Activated CD8-positive, alpha-beta T cell treated with anti-CD3 and anti-CD28 coated beads for 36 hours (primary cell): ENCODE measurements around the gene MAU2. TPM values are rescaled to one million over a fixed set of nuclear protein-coding genes. Genes with fewer than 3 reads are reported as not detected.
A peak's percentile ranks its signal among the peaks of the same experiment; 100 is the strongest.

ENCODE experiments used
- ATAC-seq: fragments of 200-7000 bp; cut with Tn5 transposase; one replicate; pipeline ENCODE4 v1.10.0; 2021; ENCODE audit warnings: mild to moderate bottlenecking, moderate library complexity
- CTCF ChIA-PET: fragments of 350-600 bp; sonication (Branson Sonifier 250); formaldehyde crosslinking; loops from one replicate; lab custom pipeline; 2021; ENCODE audit warnings: antibody characterized with exemption; lab: Charles Lee
- POLR2A ChIA-PET: fragments of 350-600 bp; sonication (Branson Sonifier 250); formaldehyde crosslinking; loops from one replicate; lab custom pipeline; 2021; ENCODE audit warnings: antibody characterized with exemption; lab: Charles Lee
- DNase-seq: peaks from one replicate; pipeline ENCODE4 v3.0.0-alpha.2; 2020
- H3K27ac Mint-ChIP-seq: one replicate; pipeline ENCODE4 v1.8.0; 2021; ENCODE audit warnings: mild to moderate bottlenecking, mixed read lengths
- H3K27me3 Mint-ChIP-seq: one replicate; pipeline ENCODE4 v1.8.0; 2021; ENCODE audit warnings: mixed read lengths
- H3K36me3 Mint-ChIP-seq: one replicate; pipeline ENCODE4 v1.8.0; 2021; ENCODE audit warnings: low read depth, mixed read lengths
- H3K4me1 Mint-ChIP-seq: one replicate; pipeline ENCODE4 v1.8.0; 2021; ENCODE audit warnings: low read depth, mixed read lengths
- H3K4me3 Mint-ChIP-seq: one replicate; pipeline ENCODE4 v1.8.0; 2021; ENCODE audit warnings: mild to moderate bottlenecking, moderate library complexity, mixed read lengths
- H3K9me3 Mint-ChIP-seq: one replicate; pipeline ENCODE4 v1.8.0; 2021; ENCODE audit warnings: mixed read lengths
- CTCF ChIP-seq: fragments of 200-600 bp; IDR thresholded peaks from one replicate; pipeline ENCODE4 v1.8.0; 2022; ENCODE audit warnings: antibody characterized with exemption, mild to moderate bottlenecking
- intact Hi-C: fragments of 100-400 bp; cut with micrococcal nuclease; formaldehyde crosslinking; loops from one replicate; pipeline ENCODE4 v1.10.0; 2022
- total RNA-seq, 2 experiments: library from RNA; stranded (reverse); gene quantifications; one replicate each; pipeline ENCODE4 v1.2.3, GENCODE V29; 2021

Gene MAU2
- total RNA-seq, 2 experiments from 2014 or later: 38.4 to 39.4 TPM

DNA sequence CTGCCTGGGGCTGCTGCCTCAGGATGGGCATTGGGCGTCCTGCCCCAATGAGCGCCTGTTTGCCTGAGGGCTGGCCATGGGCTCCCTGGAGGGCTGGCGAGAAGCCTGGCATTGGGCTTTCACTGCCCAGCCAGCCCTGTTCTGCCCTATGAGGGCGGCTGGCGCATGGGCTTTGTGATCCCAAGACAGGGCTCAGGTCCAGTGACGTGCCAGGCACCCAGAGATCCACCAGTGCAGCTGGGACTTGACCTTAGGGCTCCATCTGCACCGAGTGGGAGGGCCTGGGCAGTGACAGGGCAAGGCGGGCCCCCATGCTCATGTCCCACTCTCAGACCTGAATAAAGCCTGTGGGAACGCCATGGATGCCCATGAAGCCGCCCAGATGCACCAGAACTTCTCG lies 34.3 kb downstream of the MAU2 start:
- intact Hi-C loops: no loop called here
- H3K4me3 Mint-ChIP-seq: no peak overlapping the region
- H3K36me3 Mint-ChIP-seq: peaks cover 12% of the 10 kb centered on the region
- no peak for TF ChIP-seq CTCF
- H3K27me3 Mint-ChIP-seq: no peaks in the 10 kb centered on the region
- no peak overlapping the region for H3K27ac Mint-ChIP-seq
- CTCF ChIA-PET: no interaction called here
- no peak for ATAC-seq
- H3K4me1 Mint-ChIP-seq: peaks cover 11% of the 10 kb centered on the region
- DNase-seq: no peak
- POLR2A ChIA-PET: interaction anchor here (0.7 kb wide), 1 partner anchor 34 kb away, joined by 3 read pairs; no protein-coding TSS in a partner anchor
- no peaks in the 10 kb centered on the region for H3K9me3 Mint-ChIP-seq

- ChIA-PET POLR2A (interaction anchor here (0.7 kb wide), 1 partner anchor 36 kb away, joined by 4 read pairs; no protein-coding TSS in a partner anchor), CTCF (no interaction called here)
- Mint-ChIP-seq H3K36me3 (peaks cover 12% of the 10 kb centered on the region), H3K4me3 (no peak overlapping the region), H3K27ac (no peak overlapping the region), H3K4me1 (peaks cover 11% of the 10 kb centered on the region), H3K27me3 (no peaks in the 10 kb centered on the region), H3K9me3 (no peaks in the 10 kb centered on the region)
- intact Hi-C loops: no loop called here
- DNase-seq: no peak
- no peak for ATAC-seq
- TF ChIP-seq CTCF: no peak
Measured at GRCh38 chr19:19355606-19356139, 35.0 kb downstream of the MAU2 start.

- Mint-ChIP-seq H3K4me3 (no peak overlapping the region), H3K36me3 (peaks cover 12% of the 10 kb centered on the region), H3K9me3 (no peaks in the 10 kb centered on the region), H3K27me3 (no peaks in the 10 kb centered on the region), H3K27ac (no peak overlapping the region), H3K4me1 (peaks cover 17% of the 10 kb centered on the region)
- ATAC-seq (no peak), DNase-seq (no peak)
- CTCF ChIA-PET: no interaction called here
- POLR2A ChIA-PET: interaction anchor here (0.7 to 1.1 kb wide), 2 partner anchors 14 to 82 kb away, joined by 3 read pairs; no protein-coding TSS in a partner anchor
- TF ChIP-seq CTCF: no peak
- intact Hi-C loops: no loop called here
Measured at GRCh38 chr19:19356500-19356899, 35.9 kb downstream of the MAU2 start.

DNA sequence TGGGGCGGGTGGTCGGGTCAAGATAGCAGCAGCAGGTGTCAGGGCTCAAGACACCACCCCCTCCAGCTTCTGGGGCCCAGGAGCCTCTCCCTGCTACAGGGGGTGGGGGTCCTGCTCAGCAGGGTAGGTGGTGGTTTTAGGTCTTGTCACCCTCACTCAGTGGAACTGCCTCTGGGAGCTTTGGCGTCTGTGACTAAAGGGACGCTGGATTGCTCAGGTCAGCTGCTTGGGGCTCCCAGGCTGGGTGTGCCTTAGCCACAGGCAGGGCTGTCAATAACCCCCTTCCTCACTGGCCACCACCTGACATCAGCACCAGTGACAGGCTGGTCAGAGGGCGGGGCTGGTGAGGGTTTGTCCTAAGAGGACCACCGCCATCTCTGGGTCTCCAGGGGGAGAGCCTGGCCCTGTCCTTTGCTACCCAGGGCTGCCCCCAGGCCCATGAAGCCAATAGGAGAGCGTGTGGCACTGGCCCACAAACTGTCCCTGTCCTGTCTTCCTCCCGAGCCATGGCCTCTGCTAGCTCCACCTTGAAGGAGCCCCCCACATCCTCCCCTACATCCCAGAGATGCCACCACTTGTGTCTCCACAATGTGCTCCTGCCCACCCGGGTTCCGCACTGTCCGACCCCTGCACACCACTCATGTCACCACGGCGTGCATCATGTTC lies 36.4 kb downstream of the MAU2 start:
- no peak for TF ChIP-seq CTCF
- no peak for DNase-seq
- Mint-ChIP-seq H3K4me1 (peaks cover 20% of the 10 kb centered on the region), H3K36me3 (peaks cover 10% of the 10 kb centered on the region), H3K9me3 (no peaks in the 10 kb centered on the region), H3K27ac (peak overlapping the region; percentile 32), H3K4me3 (no peak overlapping the region), H3K27me3 (no peaks in the 10 kb centered on the region)
- ATAC-seq: no peak
- intact Hi-C loops: no loop called here
- CTCF ChIA-PET: interaction anchor here (1.4 kb wide), 1 partner anchor 134 kb away, joined by 3 read pairs; no protein-coding TSS in a partner anchor
- POLR2A ChIA-PET: interaction anchor here (0.7 to 1.1 kb wide), 2 partner anchors 14 to 81 kb away, joined by 3 read pairs; no protein-coding TSS in a partner anchor

DNA sequence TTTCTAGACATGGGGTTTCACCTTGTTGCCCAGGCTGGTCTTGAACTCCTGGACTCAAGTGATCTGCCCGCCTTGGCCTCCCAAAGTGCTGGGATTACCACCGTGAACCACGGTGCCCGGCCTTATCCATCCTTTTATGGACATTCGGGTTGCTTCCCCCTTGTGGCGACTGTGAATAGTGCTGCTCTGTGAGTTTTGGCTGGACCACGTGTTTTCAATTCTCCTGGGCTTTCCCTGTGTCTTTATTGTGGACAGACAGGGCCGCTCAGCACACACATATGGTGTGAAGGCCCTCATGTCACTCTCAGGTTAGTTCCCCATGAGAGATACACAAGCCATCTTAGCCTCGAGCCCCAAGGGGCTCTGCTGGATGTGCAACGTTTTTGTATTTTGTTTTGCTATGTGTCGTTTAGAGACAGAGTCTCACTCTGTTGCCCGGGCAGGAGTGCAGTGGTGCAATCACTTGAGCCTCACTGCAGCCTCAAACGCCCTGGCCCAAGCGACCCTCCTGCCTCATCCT lies 40.5 kb downstream of the MAU2 start:
- peaks cover 25% of the 10 kb centered on the region for H3K4me1 Mint-ChIP-seq

More for the DNA sequence above, 40.5 kb downstream of the MAU2 start:
- peaks cover 2% of the 10 kb centered on the region for H3K36me3 Mint-ChIP-seq
- H3K4me3 Mint-ChIP-seq: peak overlapping the region; percentile 8
- intact Hi-C loops: no loop called here
- CTCF ChIA-PET: interaction anchor here (0.6 to 7.8 kb wide), 7 partner anchors 9 to 128 kb away, joined by 3 to 135 read pairs (median 3); no protein-coding TSS in a partner anchor
- H3K27ac Mint-ChIP-seq: peak overlapping the region; percentile 34
- peak; percentile 91 for DNase-seq
- H3K9me3 Mint-ChIP-seq: no peaks in the 10 kb centered on the region
- POLR2A ChIA-PET: interaction anchor here (0.6 kb wide), 1 partner anchor 9 kb away, joined by 3 read pairs; no protein-coding TSS in a partner anchor
- ATAC-seq: peak; percentile 84
- TF ChIP-seq CTCF: peak; percentile 80
- no peaks in the 10 kb centered on the region for H3K27me3 Mint-ChIP-seq
